Measurements from ENCODE around the gene MIER2. TPM values are rescaled to one million over a fixed set of nuclear protein-coding genes. Genes with fewer than 3 reads are reported as not detected.
"Not testable (repeated sequence)": the region's sequence is repeated elsewhere in the genome, so short reads cannot be mapped to it uniquely, and the experiment has no call there.

Gene MIER2
- total RNA-seq, 2 experiments from 2014 or later, result 21.2 to 24.6 TPM

DNA sequence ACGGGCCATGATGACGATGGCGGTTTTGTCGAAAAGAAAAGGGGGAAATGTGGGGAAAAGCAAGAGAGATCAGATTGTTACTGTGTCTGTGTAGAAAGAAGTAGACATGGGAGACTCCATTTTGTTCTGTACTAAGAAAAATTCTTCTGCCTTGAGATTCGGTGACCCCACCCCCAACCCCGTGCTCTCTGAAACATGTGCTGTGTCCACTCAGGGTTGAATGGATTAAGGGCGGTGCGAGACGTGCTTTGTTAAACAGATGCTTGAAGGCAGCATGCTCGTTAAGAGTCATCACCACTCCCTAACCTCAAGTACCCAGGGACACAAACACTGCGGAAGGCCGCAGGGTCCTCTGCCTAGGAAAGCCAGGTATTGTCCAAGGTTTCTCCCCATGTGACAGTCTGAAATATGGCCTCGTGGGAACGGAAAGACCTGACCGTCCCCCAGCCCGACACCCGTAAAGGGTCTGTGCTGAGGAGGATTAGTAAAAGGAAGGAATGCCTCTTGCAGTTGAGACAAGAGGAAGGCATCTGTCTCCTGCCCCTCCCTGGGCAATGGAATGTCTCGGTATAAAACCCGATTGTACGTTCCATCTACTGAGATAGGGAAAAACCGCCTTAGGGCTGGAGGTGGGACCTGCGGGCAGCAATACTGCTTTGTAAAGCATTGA, 42.2 kb upstream of the MIER2 start:
- H3K4me3 Mint-ChIP-seq; DNase-seq; ATAC-seq; CTCF ChIA-PET; H3K9me3 Mint-ChIP-seq (ENCODE audit: low read depth); POLR2A ChIA-PET; H3K27ac Mint-ChIP-seq; H3K36me3 Mint-ChIP-seq (ENCODE audit: low read depth): not testable (repeated sequence)
- Mint-ChIP-seq H3K4me1 (peaks cover 25% of the 10 kb centered on the region), H3K27me3 (peaks cover 33% of the 10 kb centered on the region)
- intact Hi-C loops (cut with DNase I, micrococcal nuclease), result loop anchor here in 1 of 2 experiments (10.0 kb wide), 1 partner anchor 98 kb away; no protein-coding TSS in a partner anchor

DNA sequence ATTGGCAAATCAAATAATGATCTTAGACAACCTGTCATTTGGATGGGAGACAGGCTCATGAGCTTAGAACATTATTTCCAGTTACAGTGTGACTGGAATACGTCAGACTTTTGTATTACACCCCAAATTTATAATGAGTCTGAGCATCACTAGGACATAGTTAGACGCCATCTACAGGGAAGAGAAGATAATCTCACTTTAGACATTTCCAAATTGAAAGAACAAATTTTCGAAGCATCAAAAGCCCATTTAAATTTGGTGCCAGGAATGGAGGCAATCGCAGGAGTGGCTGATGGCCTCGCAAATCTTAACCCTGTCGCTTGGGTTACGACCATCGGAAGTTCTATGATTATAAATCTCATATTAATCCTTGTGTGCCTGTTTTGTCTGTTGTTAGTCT, 41.6 kb upstream of the MIER2 start:
- peaks cover 33% of the 10 kb centered on the region for H3K27me3 Mint-ChIP-seq
- H3K4me1 Mint-ChIP-seq, result peaks cover 25% of the 10 kb centered on the region
- H3K27ac Mint-ChIP-seq; H3K4me3 Mint-ChIP-seq; H3K36me3 Mint-ChIP-seq (ENCODE audit: low read depth); DNase-seq; H3K9me3 Mint-ChIP-seq (ENCODE audit: low read depth); ATAC-seq; CTCF ChIA-PET; POLR2A ChIA-PET: not testable (repeated sequence)
- intact Hi-C loops (cut with DNase I, micrococcal nuclease), result loop anchor here in 1 of 2 experiments (10.0 kb wide), 1 partner anchor 99 kb away; no protein-coding TSS in a partner anchor

DNA sequence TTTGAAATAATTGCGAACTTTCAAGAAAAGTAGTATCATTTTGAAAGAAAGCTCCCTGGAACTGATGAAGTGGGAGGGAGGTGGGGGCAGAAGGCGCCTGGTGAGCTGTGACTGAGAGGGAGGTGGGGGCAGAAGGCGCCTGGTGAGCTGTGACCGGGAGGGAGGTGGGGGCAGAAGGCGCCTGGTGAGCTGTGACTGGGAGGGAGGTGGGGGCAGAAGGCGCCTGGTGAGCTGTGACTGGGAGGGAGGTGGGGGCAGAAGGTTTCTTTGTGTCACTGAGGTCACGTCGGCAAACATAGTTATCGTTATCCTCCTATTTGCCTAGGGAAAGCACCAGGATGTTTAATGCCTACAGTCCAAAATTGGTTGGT, 40.2 kb upstream of the MIER2 start:
- DNase-seq, result peak; percentile 51
- H3K36me3 Mint-ChIP-seq (ENCODE audit: low read depth), result no peaks in the 10 kb centered on the region
- H3K9me3 Mint-ChIP-seq (ENCODE audit: low read depth), result no peaks in the 10 kb centered on the region
- H3K4me1 Mint-ChIP-seq, result peaks cover 25% of the 10 kb centered on the region
- intact Hi-C loops (cut with DNase I, micrococcal nuclease), result loop anchor here (5.0 to 10.0 kb wide), 2 partner anchors 100 to 103 kb away; no protein-coding TSS in a partner anchor
- H3K27me3 Mint-ChIP-seq, result peaks cover 33% of the 10 kb centered on the region
- ChIA-PET CTCF (interaction anchor here (0.6 to 1.3 kb wide), 4 partner anchors 13 to 479 kb away, joined by 3 to 4 read pairs (median 4); no protein-coding TSS in a partner anchor), POLR2A (no interaction called here)
- H3K27ac Mint-ChIP-seq, result no peak overlapping the region
- no peak for ATAC-seq
- H3K4me3 Mint-ChIP-seq, result no peak overlapping the region

DNA sequence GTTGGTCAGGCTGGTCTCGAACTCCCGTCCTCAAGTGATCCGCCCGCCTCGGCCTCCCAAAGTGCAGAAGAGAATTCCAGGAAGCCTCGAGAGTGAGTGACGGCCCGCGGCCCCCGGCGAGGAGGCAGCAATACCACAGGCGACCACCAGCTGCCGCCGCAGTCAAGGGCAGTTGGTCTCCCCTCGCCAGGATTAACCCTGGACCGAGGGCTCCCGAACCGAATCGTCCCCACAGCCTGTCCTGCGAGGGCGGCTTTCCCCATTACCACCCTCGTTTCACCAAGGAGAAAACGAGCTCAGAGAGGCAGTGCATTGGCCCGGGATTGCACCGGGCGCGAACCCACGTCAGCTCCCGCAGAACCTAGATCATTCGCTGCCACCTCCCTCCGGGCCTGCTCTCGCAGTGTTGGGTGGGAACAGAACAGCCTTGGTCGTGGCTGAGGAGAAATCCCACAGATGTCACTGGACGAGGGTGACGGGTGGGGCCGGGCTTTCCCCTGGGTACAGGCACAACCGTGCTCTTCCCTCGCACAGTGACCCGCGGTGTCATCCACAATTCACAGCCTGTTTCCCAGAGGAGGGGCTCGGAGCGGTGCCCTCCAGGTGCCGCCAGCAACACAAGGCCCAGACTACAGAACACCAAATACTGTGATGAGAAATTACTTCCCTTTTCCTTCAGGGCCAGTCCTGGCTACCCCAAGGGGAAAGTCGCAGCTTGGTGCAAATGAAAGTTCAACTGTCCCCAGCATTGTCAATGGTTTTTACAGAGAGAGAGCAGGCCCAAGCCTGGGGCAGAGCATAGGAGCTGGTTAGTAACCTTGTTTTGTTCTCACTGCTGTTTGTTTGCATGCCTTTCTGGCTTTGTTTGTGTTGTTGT, 39.6 kb upstream of the MIER2 start:
- intact Hi-C loops (cut with DNase I, micrococcal nuclease), result loop anchor here (2.0 to 10.0 kb wide), 3 partner anchors 39 to 103 kb away; partner anchors contain the start of gene MIER2 (in 1 of the 2)

DNA sequence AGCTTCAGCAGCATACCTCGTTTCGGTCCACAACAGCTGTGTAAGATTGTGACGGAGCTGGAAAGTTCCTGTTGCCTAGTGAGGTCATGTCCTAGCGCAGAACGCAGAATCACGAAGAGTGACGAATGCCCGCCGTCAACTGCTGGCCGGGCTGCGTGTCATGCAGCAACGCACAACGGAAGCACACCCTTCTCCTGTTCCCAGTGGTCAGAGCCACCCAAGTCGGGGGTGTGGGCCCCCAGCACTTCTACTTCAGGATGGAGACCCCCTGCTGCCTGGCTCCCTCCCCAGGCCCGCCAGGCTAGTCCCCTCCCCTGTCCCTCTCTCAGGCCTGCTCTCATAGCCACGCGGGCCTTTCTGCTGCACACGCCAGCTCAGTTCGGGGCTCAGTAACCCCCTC, 38.4 kb upstream of the MIER2 start:
- peak overlapping the region; percentile 38 for H3K4me3 Mint-ChIP-seq
- CTCF ChIA-PET, result interaction anchor here (0.7 to 1.0 kb wide), 3 partner anchors 10 to 128 kb away, joined by 3 to 6 read pairs (median 3); no protein-coding TSS in a partner anchor
- no peaks in the 10 kb centered on the region for H3K36me3 Mint-ChIP-seq (ENCODE audit: low read depth)
- peaks cover 25% of the 10 kb centered on the region for H3K4me1 Mint-ChIP-seq
- H3K9me3 Mint-ChIP-seq (ENCODE audit: low read depth), result no peaks in the 10 kb centered on the region
- POLR2A ChIA-PET, result no interaction called here
- ATAC-seq (no peak), DNase-seq (no peak)
- intact Hi-C loops (cut with DNase I, micrococcal nuclease), result loop anchor here (2.0 to 10.0 kb wide), 3 partner anchors 38 to 104 kb away; partner anchors contain the start of gene MIER2 (in 1 of the 2)
- H3K27ac Mint-ChIP-seq, result peak overlapping the region; percentile 77
- H3K27me3 Mint-ChIP-seq, result peaks cover 31% of the 10 kb centered on the region

More for the DNA sequence above, 39.6 kb upstream of the MIER2 start:
- Mint-ChIP-seq H3K27me3 (peaks cover 33% of the 10 kb centered on the region), H3K4me3 (no peak overlapping the region), H3K36me3 (ENCODE audit: low read depth) (no peaks in the 10 kb centered on the region), H3K9me3 (ENCODE audit: low read depth) (no peaks in the 10 kb centered on the region), H3K4me1 (peaks cover 25% of the 10 kb centered on the region), H3K27ac (peak overlapping the region; percentile 77)
- CTCF ChIA-PET, result interaction anchor here (0.6 to 1.3 kb wide), 7 partner anchors 14 to 480 kb away, joined by 3 to 4 read pairs (median 3); no protein-coding TSS in a partner anchor
- ATAC-seq (no peak), DNase-seq (no peak)
- POLR2A ChIA-PET, result no interaction called here

DNA sequence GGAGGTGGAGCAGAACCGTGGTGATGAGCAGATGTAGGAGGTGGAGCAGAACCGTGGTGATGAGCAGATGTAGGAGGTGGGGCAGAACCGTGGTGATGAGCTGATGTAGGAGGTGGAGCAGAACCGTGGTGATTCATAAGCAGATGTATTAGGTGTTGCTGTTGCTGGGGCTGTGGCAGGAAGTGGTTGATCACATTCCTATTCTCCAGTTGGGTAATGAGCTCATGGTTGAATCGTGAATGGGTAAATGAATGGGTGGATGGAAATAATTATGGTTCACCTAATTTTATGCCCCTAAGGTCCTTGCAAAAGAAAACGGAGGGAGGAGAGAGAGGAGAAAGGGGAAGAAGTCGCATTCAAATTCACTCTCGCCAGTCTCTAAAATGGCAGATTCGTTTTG, 38.0 kb upstream of the MIER2 start:
- Mint-ChIP-seq H3K4me3 (peak overlapping the region; percentile 38), H3K27me3 (peaks cover 31% of the 10 kb centered on the region), H3K27ac (peak overlapping the region; percentile 70), H3K4me1 (peaks cover 25% of the 10 kb centered on the region)
- POLR2A ChIA-PET, result interaction anchor here (1.4 kb wide), 1 partner anchor 128 kb away, joined by 3 read pairs; no protein-coding TSS in a partner anchor
- ATAC-seq (peak; percentile 94), DNase-seq (peak; percentile 77)
- CTCF ChIA-PET, result interaction anchor here (0.7 to 1.0 kb wide), 2 partner anchors 9 to 128 kb away, joined by 3 to 6 read pairs; no protein-coding TSS in a partner anchor
- H3K36me3 Mint-ChIP-seq (ENCODE audit: low read depth); H3K9me3 Mint-ChIP-seq (ENCODE audit: low read depth): not testable (repeated sequence)
- intact Hi-C loops (cut with DNase I, micrococcal nuclease), result loop anchor here (1.0 to 10.0 kb wide), 5 partner anchors 38 to 190 kb away; partner anchors contain the start of genes BSG (in 1 of the 2), MIER2 (in 1 of the 2) and TPGS1 (in 1 of the 2)

DNA sequence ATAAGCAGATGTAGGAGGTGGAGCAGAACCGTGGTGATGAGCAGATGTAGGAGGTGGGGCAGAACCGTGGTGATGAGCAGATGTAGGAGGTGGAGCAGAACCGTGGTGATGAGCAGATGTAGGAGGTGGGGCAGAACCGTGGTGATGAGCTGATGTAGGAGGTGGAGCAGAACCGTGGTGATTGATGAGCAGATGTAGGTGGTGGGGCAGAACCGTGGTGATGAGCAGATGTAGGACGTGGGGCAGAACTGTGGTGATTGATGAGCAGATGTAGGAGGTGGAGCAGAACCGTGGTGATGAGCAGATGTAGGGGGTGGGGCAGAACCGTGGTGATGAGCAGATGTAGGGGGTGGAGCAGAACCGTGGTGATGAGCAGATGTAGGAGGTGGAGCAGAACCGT, 37.3 kb upstream of the MIER2 start:
- CTCF ChIA-PET, result interaction anchor here (1.0 kb wide), 1 partner anchor 129 kb away, joined by 6 read pairs; no protein-coding TSS in a partner anchor
- intact Hi-C loops (cut with DNase I, micrococcal nuclease), result loop anchor here (1.0 to 10.0 kb wide), 5 partner anchors 37 to 190 kb away; partner anchors contain the start of genes BSG (in 1 of the 2), MIER2 (in 1 of the 2) and TPGS1 (in 1 of the 2)
- Mint-ChIP-seq H3K4me1 (peaks cover 25% of the 10 kb centered on the region), H3K27ac (peak overlapping the region; percentile 45), H3K27me3 (peaks cover 29% of the 10 kb centered on the region)
- not testable (repeated sequence) for H3K4me3 Mint-ChIP-seq; H3K36me3 Mint-ChIP-seq (ENCODE audit: low read depth); ATAC-seq; H3K9me3 Mint-ChIP-seq (ENCODE audit: low read depth)
- DNase-seq, result peak; percentile 44
- POLR2A ChIA-PET, result interaction anchor here (1.4 kb wide), 1 partner anchor 129 kb away, joined by 3 read pairs; no protein-coding TSS in a partner anchor

DNA sequence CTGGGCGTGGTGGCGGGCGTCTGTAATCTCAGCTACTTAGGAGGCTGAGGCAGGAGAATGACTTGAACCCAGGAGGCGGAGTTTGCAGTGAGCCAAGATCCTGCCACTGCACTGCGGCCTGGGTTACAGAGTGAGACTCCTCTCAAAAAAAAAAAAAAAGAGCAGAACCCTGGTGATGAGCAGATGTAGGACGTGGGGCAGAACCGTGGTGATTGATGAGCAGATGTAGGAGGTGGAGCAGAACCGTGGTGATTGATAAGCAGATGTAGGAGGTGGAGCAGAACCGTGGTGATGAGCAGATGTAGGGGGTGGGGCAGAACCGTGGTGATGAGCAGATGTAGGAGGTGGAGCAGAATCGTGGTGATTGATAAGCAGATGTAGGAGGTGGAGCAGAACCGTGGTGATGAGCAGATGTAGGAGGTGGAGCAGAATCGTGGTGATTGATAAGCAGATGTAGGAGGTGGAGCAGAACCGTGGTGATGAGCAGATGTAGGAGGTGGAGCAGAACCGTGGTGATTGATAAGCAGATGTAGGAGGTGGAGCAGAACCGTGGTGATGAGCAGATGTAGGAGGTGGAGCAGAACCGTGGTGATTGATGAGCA, 36.1 kb upstream of the MIER2 start:
- H3K27ac Mint-ChIP-seq, result not testable (repeated sequence)

DNA sequence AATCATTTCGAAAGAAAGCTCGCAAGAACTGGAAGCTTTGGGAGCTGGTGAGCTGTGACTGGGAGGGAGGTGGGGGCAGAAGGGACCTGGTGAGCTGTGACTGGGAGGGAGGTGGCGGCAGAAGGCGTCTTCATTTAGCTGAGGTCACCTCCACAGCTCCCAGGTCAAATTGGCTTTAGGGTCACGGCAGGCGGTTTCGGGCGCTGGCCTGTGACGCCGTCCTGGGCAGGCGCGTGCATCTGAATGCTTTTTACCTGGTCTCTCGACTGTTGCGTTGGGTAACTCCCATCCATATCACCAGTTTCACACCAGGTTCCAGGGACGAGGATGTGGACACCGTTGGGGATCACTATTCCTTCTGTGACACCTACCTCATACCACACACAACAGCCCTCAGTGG, 35.2 kb upstream of the MIER2 start:
- ChIA-PET CTCF (interaction anchor here (0.5 to 0.8 kb wide), 2 partner anchors 26 to 117 kb away, joined by 3 read pairs; no protein-coding TSS in a partner anchor), POLR2A (no interaction called here)
- Mint-ChIP-seq H3K4me3 (no peak overlapping the region), H3K27ac (no peak overlapping the region), H3K9me3 (ENCODE audit: low read depth) (no peaks in the 10 kb centered on the region), H3K4me1 (peaks cover 25% of the 10 kb centered on the region), H3K27me3 (peaks cover 16% of the 10 kb centered on the region), H3K36me3 (ENCODE audit: low read depth) (no peaks in the 10 kb centered on the region)
- intact Hi-C loops (cut with DNase I, micrococcal nuclease), result loop anchor here (5.0 to 10.0 kb wide), 2 partner anchors 105 to 108 kb away; no protein-coding TSS in a partner anchor
- ATAC-seq, result no peak
- no peak for DNase-seq

More for the DNA sequence above, 36.1 kb upstream of the MIER2 start:
- Mint-ChIP-seq H3K4me1 (peaks cover 25% of the 10 kb centered on the region), H3K27me3 (peaks cover 20% of the 10 kb centered on the region)
- intact Hi-C loops (cut with DNase I, micrococcal nuclease), result loop anchor here (5.0 to 10.0 kb wide), 2 partner anchors 104 to 107 kb away; no protein-coding TSS in a partner anchor
- DNase-seq, result peak; percentile 43
- H3K36me3 Mint-ChIP-seq (ENCODE audit: low read depth); ATAC-seq; POLR2A ChIA-PET; H3K9me3 Mint-ChIP-seq (ENCODE audit: low read depth); H3K4me3 Mint-ChIP-seq: not testable (repeated sequence)
- CTCF ChIA-PET, result interaction anchor here (0.8 kb wide), 1 partner anchor 118 kb away, joined by 3 read pairs; no protein-coding TSS in a partner anchor

DNA sequence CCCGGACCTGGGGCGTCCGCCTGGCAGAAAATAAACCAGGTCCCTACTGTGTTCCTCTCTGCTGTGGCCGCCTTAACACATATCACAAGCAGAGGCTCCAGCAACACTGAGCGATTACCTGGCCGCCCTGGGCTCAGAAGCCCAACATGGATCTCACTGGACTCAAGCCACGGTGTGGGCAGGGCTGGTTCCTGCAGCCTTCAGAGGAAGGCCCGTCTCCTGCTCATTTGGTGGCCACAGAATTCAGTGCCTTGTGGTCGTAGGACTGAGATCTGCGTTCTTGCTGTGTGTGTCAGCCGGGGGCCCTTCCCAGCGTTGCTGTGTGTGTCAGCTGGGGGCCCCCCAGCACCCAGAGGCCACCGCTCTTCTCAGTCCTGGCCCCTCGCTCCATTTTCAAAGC, 34.1 kb upstream of the MIER2 start:
- DNase-seq (no peak), ATAC-seq (no peak)
- intact Hi-C loops (cut with DNase I, micrococcal nuclease), result no loop called here
- Mint-ChIP-seq H3K27ac (no peak overlapping the region), H3K36me3 (ENCODE audit: low read depth) (no peaks in the 10 kb centered on the region), H3K27me3 (peaks cover 10% of the 10 kb centered on the region), H3K9me3 (ENCODE audit: low read depth) (no peaks in the 10 kb centered on the region), H3K4me1 (peaks cover 16% of the 10 kb centered on the region), H3K4me3 (no peak overlapping the region)
- ChIA-PET CTCF (no interaction called here), POLR2A (no interaction called here)
